Right renal pelvis (tissue), 4 donors: Measurements from ENCODE around the gene ANKRD35. TPM values are rescaled to one million over a fixed set of nuclear protein-coding genes. Genes with fewer than 3 reads are reported as not detected.
A peak's percentile ranks its signal among the peaks of the same experiment; 100 is the strongest.
"Not testable (repeated sequence)": the region's sequence is repeated elsewhere in the genome, so short reads cannot be mapped to it uniquely, and the experiment has no call there.

Source experiments
- DNase-seq, 4 donors: peaks; one replicate each; pipeline ENCODE4 v3.0.0-alpha.2; 2013; ENCODE audit warnings: low read depth in 4 of 4, low spot score in 3 of 4, missing footprints in 1 of 4
- polyA plus RNA-seq, 4 donors: library from polyadenylated mRNA; unstranded; fragments of 120-200 nt; gene quantifications; one replicate each; pipeline ENCODE4 v1.2.1, GENCODE V29; 2013; ENCODE audit not compliant: insufficient read length in 4 of 4

Gene ANKRD35, protein sequence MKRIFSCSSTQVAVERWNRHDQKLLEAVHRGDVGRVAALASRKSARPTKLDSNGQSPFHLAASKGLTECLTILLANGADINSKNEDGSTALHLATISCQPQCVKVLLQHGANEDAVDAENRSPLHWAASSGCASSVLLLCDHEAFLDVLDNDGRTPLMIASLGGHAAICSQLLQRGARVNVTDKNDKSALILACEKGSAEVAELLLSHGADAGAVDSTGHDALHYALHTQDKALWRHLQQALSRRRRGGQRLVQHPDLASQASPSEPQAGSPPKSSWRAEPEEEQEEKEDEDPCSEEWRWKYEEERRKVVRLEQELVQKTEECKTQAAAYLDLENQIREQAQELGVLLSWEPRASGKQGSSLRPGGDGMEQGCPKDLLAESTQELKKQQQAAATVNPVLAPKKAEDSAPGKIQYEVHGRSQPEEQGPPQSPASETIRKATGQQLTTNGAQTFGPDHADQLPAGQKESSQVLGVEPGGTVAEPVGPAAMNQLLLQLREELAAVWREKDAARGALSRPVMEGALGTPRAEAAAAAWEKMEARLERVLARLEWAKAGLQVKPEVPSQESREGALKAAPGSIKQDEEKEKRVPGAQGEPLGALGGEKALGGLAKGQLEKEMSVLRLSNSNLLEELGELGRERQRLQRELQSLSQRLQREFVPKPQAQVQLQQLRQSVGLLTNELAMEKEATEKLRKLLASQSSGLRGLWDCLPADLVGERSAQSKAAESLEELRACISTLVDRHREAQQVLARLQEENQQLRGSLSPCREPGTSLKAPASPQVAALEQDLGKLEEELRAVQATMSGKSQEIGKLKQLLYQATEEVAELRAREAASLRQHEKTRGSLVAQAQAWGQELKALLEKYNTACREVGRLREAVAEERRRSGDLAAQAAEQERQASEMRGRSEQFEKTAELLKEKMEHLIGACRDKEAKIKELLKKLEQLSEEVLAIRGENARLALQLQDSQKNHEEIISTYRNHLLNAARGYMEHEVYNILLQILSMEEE
- polyA plus RNA-seq = 1 to 10 TPM; 1.6 to 2.8 (median 2.1) TPM

DNA sequence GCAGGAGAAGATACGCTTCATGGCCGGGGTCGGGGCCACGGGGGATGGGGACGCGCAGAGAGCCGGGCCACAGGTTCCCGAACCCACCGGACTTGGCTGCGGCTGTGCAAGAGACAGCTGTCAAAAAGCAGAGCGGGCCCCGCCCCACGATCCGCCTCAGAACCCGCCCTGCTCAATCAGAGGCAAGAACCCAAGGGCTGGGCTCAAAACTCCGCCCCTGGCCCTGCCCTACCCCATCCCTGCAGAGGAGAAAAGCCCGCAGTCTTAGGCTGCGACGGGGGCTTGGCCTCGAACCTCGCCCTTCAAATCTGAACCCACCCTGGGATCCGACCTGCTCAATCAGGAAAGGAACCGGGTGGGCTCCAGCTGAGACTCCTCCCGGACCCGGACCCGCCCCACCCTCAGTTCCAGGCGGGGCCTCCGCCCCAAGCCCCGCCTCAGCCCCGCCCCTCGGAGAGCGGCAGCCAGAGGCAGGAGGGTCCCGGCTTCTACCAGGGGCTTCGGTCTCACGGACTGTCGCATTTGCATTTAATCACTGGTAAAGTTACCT lies at the start of gene ANKRD35:
Gene ANKRD35 (minus strand): TSS at position 129 of the 550 bp plus-strand sequence. CDS start 108 bp downstream, at position 21.
- DNase-seq = no peak

DNA sequence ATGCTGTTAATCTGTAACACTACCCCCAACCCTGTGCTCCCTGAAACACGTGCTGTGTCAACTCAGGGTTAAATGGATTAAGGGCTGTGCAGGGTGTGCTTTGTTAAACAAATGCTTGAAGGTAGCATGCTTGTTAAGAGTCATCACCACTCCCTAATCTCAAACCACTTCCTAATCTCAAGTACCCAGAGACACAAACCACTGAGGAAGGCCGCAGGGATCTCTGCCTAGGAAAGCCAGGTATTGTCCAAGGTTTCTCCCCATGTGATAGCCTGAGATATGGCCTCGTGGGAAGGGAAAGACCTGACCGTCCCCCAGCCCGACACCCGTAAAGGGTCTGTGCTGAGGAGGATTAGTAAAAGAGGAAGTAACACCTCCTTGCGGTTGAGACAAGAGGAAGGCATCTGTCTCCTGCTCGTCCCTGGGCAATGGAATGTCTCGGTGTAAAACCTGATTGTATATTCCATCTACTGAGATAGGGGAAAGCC lies 46.9 kb upstream of the ANKRD35 start:
- not testable (repeated sequence) for DNase-seq

DNA sequence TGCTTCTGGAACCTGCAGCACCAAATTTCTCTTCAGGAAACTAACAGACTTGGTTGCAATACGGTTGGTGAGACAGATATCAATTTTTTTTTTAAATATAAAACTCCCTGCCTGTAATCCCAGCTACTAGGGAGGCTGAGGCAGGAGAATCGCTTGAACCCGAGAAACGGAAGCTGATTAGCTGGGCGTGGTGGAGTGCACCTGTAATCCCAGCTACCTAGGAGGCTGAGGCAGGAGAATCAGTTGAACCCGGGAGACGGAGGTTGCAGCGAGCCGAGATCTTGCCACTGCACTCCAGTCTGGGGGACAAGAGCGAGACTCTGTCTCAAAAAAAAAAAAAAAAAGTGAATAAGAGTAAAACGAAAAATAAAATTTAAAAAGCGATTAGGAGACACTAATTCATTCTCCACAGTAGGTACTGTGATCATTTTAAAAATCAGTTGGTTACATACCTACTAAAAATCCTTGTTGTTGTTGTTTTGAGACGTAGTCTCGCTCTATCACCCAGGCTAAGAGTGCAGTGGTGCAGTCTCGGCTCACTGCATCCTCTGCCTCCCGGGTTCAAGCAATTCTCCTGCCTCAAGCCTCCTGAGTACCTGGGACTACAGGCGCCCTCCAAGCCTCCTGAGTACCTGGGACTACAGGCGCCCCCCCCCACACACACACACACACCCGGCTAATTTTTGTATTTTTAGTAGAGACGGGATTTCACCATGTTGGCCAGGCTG lies 42.4 kb upstream of the ANKRD35 start:
- no peak for DNase-seq

DNA sequence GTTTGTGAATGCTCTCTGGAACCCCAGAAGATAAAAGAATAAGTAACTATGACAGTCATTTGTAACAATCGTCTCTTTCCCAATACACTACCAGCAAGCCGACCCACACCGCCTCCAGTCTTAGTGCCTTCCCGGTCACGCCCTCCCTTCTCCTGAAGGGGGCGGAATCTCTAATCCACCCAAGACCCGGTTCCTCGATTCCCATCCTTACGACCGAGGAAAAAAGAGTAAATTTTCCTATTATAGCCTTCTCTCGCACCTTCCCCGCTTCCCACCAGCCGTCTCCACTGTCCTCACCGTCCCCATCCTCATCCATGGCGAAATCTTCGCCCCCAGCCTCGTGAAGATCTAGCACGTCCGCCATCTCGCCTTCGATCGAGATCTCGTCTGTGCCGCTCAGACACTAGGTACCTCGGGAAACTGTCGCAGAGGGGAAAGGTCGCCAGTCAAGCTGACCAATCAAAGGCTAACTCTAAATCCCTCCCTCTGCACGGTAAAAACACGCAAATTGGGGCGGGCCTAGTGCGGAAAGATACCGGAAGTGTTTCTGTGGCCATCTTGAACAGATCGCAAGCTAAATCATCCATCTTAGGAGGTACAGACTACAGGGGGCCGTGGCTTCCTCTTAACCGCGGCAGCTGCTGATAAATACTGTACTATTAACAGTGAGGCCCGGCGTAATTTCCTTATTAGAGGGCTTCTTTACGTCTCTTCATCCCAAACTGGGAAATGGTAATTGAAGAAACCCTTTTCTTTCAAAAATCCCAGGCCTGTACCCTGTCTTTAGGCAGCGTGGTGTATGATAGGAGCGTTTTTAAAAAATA lies 41.6 kb upstream of the ANKRD35 start, which contains the start of gene RBM8A:
Gene RBM8A (minus strand): TSS at position 422 of the 824 bp plus-strand sequence. CDS start 58 bp downstream, at position 364.
- DNase-seq = peak; percentile 89 to 99 (median 98)

DNA sequence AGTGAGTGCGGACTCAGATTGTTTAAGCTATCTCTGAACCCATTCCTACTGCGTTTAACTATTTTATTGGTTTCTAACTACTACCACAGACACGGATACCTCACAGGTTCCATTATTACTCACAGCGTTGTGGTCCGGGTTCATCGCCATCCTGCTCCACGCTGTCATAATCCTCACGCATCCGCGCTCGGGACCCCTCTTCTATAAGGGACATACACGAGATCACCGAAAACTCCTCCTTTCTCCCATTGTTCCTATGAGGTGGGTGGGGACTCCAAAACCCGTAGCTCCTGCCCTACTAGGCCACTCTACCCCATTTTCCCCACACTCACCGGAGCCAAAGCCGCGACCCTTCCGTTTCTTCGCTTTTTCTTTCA lies 41.0 kb upstream of the ANKRD35 start:
- DNase-seq = no peak

DNA sequence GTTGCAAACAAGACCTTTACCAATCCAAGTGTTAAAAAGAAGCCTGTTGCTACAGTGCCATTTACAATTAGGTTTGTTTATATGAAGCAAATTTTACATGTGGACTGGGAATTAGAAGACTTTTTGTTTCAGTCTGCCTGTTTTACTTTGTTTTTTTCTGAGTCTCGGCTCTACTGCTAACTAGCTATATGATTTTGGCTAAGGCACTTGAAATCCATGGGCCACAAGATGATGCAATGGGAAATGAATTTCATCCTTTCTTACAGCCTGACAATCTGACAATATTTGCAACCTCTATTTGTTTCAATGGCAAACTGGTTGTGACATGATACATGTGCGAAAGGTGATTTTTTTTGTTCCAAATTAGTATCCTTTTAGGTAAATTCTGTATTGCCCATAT lies 36.6 kb upstream of the ANKRD35 start:
- no peak for DNase-seq

DNA sequence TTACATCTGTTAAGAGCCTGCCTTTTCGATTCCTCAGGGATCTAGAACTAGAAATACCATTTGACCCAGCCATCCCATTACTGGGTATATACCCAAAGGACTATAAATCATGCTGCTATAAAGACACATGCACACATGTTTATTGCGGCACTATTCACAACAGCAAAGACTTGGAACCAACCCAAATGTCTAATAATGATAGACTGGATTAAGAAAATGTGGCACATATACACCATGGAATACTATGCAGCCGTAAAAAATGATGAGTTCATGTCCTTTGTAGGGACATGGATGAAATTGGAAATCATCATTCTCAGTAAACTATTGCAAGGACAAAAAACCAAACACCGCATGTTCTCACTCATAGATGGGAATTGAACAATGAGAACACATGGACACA lies 34.6 kb upstream of the ANKRD35 start:
- DNase-seq = not testable (repeated sequence)

DNA sequence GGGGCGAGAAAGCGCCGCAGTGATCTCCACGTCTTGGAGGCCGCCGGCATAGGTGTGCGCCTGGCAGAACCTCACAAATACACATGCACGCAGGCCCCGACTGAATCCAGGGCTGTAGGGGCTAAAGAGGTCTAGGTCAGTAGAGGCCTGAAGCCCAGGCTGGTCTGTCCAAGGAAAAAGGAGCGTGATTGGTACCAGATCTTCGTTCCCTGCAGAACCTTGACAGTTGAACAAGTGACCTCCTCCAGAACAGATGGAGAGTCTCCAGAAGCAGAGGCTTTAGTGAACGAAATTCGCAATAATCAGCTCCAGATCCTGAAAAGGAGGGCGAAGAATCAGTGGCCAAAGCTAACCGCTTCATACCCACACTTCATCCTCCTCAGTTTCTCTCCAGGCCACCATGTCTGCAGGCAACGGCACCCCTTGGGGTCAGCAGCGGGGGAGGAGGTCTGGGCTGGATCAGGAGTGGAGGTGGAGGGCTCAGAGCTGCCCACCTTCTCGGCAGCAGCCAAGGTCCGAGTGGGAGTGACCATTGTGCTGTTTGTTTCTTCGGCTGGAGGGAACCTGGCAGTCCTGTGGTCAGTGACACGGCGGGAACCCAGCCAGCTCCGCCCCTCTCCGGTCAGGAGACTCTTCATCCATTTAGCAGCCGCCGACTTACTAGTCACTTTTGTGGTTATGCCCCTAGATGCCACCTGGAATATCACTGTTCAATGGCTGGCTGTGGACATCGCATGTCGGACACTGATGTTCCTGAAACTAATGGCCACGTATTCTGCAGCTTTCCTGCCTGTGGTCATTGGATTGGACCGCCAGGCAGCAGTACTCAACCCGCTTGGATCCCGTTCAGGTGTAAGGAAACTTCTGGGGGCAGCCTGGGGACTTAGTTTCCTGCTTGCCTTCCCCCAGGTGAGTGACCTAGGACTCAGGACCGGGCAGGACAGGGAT lies 33.6 kb upstream of the ANKRD35 start:
- DNase-seq = no peak

DNA sequence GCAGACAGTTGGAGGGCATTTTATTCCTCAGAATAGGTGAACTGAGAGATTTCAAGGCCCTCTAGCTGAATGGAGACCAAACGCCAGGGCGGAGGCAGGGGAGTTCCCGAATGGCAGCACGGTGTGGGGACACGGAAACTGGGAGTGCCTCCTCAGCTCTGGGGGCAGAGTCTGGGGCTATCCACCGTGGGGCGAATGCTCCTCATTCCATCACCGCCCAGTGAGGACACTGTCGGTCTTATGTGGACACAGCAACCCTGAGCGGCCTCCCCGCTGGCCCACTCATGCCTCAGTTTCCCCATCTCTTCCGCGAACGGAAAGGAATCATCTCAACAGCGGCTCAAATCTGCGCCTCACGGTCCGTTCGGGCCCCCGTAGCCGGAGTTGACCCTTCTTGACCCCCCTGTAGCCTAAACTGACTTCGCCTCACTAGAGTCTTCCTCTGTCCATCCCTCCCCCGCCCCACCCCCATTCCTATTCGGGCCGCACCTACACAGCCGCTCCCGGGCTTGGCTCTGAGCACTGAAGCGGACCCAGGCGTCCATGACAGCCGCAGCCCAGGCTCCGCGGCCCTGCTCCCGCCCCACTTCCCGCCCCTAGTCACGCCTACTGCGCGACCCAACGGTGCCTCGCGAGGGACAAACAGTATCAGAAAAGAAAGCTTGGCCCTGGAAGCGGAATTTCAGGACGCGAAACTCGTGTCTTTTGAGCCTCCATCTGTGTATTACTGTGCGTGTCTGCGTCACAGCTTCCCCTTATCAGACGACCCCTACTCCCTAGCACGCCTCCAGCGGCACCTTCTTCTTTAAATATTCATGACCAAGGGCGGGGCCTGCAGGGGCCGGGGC lies 32.7 kb upstream of the ANKRD35 start, which contains the start of gene PEX11B:
Gene PEX11B (minus strand): TSS at position 574 of the 848 bp plus-strand sequence. CDS start 29 bp downstream, at position 545.
- peak; percentile 84 to 87 (median 86) for DNase-seq

DNA sequence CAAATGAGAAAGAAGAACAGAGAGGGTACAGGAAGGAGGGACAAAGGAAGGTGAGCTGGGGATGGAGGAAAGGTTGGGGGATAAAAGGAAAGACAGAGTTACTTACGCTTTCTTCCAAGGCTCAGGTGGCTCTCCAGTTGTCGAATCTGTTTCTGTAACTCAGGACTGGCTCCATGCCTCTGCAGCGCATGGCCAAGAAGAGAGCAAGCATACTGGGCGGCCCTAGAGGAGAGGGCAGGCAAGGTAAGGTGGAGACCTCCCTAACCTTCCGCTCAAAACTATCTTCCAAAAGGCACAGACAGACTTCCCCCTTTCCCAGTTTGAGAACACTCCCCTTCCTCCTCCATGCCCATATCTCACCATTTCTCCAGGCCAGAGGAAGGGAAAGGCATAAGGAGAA lies 31.9 kb upstream of the ANKRD35 start:
- DNase-seq = no peak

DNA sequence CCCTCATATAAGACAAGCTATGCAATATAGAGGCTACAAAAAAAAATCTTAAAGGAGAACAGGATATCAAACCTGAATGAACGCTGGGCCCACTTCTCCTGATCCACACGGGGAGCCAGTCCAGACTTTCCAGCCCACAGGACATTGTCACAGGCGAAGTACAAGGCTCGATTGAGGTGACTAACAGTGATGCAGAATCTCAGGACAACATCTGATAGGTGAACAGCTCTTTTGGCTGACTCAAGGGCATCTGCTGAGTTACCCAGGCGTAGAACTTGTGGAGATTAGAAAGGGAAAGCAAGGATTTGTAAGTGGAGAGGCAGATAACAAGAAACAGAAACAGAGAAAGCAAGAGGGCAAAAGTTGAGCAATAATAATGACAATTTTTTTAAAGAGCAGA lies 31.1 kb upstream of the ANKRD35 start:
- DNase-seq = no peak

DNA sequence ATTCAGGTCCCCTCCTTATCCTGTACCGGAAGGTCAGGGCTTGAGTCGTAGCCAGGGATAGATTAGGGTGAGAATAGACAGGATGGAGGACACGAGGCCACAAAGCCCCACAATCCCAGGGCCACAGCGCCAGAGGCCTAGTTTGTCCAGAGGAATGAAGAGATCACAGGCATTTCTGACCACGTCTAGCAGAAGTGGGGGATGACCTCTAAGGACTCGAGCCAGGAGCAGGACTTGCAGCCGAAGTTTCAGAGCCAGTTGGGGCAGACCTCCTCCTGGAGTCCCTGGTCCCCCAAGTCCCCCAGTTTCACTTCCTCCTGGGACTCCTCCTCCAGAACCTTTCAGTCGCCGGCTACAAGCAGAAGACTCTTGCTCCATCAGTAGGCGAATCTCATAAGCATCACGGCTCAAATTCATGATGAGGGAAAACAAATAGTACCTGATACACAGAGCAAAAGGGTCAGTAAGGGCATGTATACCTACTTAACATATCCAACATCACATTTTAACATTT lies 26.5 kb upstream of the ANKRD35 start:
- no peak for DNase-seq

DNA sequence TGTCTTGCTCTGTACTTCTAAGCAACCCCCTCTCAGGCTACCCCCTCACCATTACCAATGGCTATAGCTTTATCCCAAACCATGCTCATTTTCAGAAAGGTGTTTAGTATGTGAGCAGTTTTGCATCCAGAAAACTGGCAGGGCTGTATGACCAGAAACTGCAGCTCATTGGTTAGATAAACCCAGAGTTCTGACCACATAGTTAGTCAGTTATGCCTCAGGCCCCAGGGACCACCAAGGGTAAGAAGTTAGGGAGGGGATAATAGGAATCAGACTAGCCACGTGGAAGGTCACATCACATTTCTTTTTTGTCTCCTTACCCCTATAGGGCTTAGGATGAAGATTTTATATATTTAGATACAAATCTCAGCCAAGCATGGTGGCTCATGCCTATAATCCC lies 23.0 kb upstream of the ANKRD35 start:
- DNase-seq = no peak

DNA sequence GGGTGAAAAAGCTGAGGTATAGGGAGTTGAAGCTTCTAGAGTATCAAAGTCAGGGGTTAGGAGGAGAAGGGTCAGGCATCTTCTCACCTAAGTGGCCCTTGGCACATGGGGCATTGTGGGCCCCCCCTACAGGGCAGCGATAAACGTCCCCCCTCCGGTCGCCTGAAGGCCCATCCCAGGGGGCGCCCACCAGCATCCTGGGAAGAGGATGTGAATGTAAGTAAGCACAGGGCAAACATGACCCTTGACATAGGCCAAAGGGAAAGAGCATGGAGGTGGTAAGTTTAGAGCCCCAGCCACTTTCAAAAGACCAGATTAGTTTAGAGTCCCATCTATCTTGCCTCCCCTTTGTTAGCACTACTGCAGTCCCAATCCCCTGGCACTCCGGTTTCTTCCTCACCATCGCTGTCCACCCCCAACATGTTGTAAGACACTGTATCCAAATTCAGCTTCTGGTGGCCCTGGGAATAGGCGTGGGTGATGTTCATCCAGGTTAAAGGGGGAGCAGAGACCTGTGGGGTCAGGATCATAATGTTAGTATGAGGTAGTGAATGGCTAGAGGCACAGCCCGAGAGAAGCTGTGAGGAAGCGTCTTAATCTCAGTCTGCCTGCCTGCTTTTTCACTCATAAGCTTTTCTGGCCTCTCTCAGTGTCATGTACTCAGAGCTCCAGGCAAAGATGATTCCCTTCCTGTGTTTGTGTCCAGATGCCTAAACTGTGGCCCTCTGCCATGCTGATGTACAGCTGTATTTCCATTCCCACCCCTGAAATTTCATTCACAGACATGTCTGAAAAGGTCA lies 21.5 kb upstream of the ANKRD35 start:
- DNase-seq = no peak

DNA sequence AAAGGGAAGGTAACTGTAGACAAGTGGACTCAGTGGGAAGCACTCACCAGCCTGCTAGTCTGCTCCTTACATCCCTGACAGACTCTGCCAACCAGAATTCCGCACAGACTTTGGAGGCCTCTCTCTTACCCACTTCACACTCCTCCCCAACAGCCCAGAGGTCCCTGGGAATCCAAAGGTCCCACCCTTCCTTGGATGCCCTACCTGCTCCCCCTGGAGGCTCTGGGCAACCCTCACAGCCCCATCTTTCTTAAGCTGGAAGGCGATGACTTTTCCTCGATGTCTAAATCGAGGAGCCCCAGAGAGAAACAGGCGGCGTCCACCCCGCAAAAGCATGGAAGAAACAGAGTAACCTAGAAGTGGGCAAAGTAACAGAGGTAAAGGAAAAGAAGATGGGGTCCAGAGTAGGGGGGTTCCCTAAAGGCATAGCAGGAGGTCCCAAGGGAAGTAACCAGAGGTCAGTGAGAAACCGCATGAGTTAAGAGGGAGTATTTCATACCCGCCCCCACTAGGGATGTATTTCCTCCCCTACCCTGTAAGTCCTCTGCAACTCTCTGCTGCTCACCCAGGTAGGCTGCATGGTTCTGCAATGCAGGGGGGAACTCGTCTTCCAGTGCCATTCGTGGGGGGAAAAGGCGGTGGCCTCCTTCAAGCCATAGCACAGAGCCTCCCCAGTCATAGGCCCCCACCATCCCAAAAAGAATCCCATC lies 15.8 kb upstream of the ANKRD35 start:
- no peak for DNase-seq
